Dedifferentiated amniotic fluid mesenchymal stem cell (primary cell): ENCODE results near the gene ADGRV1.

ENCODE experiments used
- DNase-seq: peaks from one replicate; pipeline ENCODE4 v3.0.0-alpha.2; 2016; ENCODE audit errors: extremely low spot score

The ADGRV1 gene

GRCh38 chr5:91159647-91160046, 601.0 kb downstream of the ADGRV1 start:
- DNase-seq, result no peak

- DNase-seq, result no peak
Measured at GRCh38 chr5:91160714-91161285, 602.2 kb downstream of the ADGRV1 start.

GRCh38 chr5:91162534-91163381, 604.2 kb downstream of the ADGRV1 start:
- DNase-seq, result peak; percentile 67

- DNase-seq, result no peak
Measured at GRCh38 chr5:91164424-91164823, 605.8 kb downstream of the ADGRV1 start.

- peak; percentile 65 for DNase-seq
Measured at GRCh38 chr5:91166059-91166807, 607.6 kb downstream of the ADGRV1 start.

GRCh38 chr5:91168859-91169258, 610.3 kb downstream of the ADGRV1 start:
- DNase-seq, result no peak

- DNase-seq, result peak; percentile 80
Measured at GRCh38 chr5:91170266-91170665, 611.7 kb downstream of the ADGRV1 start.

GRCh38 chr5:91171322-91171721, 612.7 kb downstream of the ADGRV1 start:
- no peak for DNase-seq

GRCh38 chr5:91174396-91174795, 615.8 kb downstream of the ADGRV1 start:
- DNase-seq, result no peak

- DNase-seq, result no peak
Measured at GRCh38 chr5:91175708-91176107, 617.1 kb downstream of the ADGRV1 start.

- DNase-seq, result peak; percentile 28
Measured at GRCh38 chr5:91176288-91177016, 617.9 kb downstream of the ADGRV1 start.

GRCh38 chr5:91177085-91177484, 618.5 kb downstream of the ADGRV1 start:
- DNase-seq, result no peak

GRCh38 chr5:91177639-91178038, 619.0 kb downstream of the ADGRV1 start:
- DNase-seq, result no peak

- DNase-seq, result peak; percentile 30
Measured at GRCh38 chr5:91178461-91178860, 619.9 kb downstream of the ADGRV1 start.

- DNase-seq, result no peak
Measured at GRCh38 chr5:91179018-91179417, 620.4 kb downstream of the ADGRV1 start.

GRCh38 chr5:91180506-91180905, 621.9 kb downstream of the ADGRV1 start:
- DNase-seq, result no peak

GRCh38 chr5:91182763-91183162, 624.2 kb downstream of the ADGRV1 start:
- no peak for DNase-seq

GRCh38 chr5:91183743-91184142, 625.1 kb downstream of the ADGRV1 start:
- DNase-seq, result no peak

- no peak for DNase-seq
Measured at GRCh38 chr5:91186101-91186500, 627.5 kb downstream of the ADGRV1 start.

GRCh38 chr5:91187032-91187431, 628.4 kb downstream of the ADGRV1 start:
- peak; percentile 3 for DNase-seq

GRCh38 chr5:91188755-91189154, 630.2 kb downstream of the ADGRV1 start:
- DNase-seq, result peak; percentile 3
